ENCODE measurements around the gene TSFM. TPM values are rescaled to one million over a fixed set of nuclear protein-coding genes. Genes with fewer than 3 reads are reported as not detected.
"Not testable (repeated sequence)": the region's sequence is repeated elsewhere in the genome, so short reads cannot be mapped to it uniquely, and the experiment has no call there.

Gene TSFM
- total RNA-seq, 2 experiments from 2014 or later: 35.2 to 49.8 TPM

GRCh38 chr12:57771873-57772428 lies 10.6 kb upstream of the TSFM start, which contains the start of gene METTL1:
TSS of gene METTL1 (minus strand) at chr12:57772105. CDS start at chr12:57772083, 22 bp downstream.
- peak within 1 kb of the TSS; percentile 94 for H2AFZ ChIP-seq (ENCODE audit: low read length)
- BruUV-seq (replicated peaks): no TSS peak
- H3K36me3 ChIP-seq (ENCODE audit: insufficient read depth, low read length): peaks cover 32% of the 10 kb centered on the region
- no peak for TF ChIP-seq EZH2phosphoT487 (IDR thresholded peaks at IDR 0.05; ENCODE audit: borderline replicate concordance, low read depth, low read length)
- TF ChIP-seq, protein P1, sequence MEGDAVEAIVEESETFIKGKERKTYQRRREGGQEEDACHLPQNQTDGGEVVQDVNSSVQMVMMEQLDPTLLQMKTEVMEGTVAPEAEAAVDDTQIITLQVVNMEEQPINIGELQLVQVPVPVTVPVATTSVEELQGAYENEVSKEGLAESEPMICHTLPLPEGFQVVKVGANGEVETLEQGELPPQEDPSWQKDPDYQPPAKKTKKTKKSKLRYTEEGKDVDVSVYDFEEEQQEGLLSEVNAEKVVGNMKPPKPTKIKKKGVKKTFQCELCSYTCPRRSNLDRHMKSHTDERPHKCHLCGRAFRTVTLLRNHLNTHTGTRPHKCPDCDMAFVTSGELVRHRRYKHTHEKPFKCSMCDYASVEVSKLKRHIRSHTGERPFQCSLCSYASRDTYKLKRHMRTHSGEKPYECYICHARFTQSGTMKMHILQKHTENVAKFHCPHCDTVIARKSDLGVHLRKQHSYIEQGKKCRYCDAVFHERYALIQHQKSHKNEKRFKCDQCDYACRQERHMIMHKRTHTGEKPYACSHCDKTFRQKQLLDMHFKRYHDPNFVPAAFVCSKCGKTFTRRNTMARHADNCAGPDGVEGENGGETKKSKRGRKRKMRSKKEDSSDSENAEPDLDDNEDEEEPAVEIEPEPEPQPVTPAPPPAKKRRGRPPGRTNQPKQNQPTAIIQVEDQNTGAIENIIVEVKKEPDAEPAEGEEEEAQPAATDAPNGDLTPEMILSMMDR (conservative IDR thresholded peaks at IDR 0.05; ENCODE audit: low read length): no peak
- no peaks in the 10 kb centered on the region for H3K9me2 ChIP-seq (ENCODE audit: insufficient read depth, low read length)
- CTCF ChIA-PET (ENCODE audit: unreplicated experiment): interaction anchor here (0.5 to 0.7 kb wide), 4 partner anchors 12 to 249 kb away, joined by 3 to 10 read pairs (median 3); no protein-coding TSS in a partner anchor
- peak within 1 kb of the TSS; percentile 70 for H3K27ac ChIP-seq (ENCODE audit: low read depth, low read length, poor library complexity, severe bottlenecking)
- peaks cover 25% of the 10 kb centered on the region for H3K4me1 ChIP-seq (ENCODE audit: insufficient read depth, low read length, poor library complexity, severe bottlenecking)
- POLR2A ChIA-PET: interaction anchor here (0.7 to 1.3 kb wide), 7 partner anchors 9 to 130 kb away, joined by 3 to 5 read pairs (median 4); partner anchors contain the start of gene TSFM
- peak within 1 kb of the TSS; percentile 81 for H3K4me3 ChIP-seq (ENCODE audit: low read depth, low read length, poor library complexity, severe bottlenecking)
- H3K4me2 ChIP-seq (ENCODE audit: low read length): peak within 1 kb of the TSS; percentile 83
- peak; percentile 96 for DNase-seq (ENCODE audit: low spot score)
- H3K9me3 ChIP-seq (ENCODE audit: low read length): no peaks in the 10 kb centered on the region
- intact Hi-C loops (cut with micrococcal nuclease; ENCODE audit: unreplicated experiment): no loop called here
- no peaks in the 10 kb centered on the region for H4K20me1 ChIP-seq (ENCODE audit: insufficient read depth, low read length)
- peaks cover 12% of the 10 kb centered on the region; the same call in 1 of the 2 replicates for H3K79me2 ChIP-seq (ENCODE audit: insufficient read depth, low read depth, low read length)

DNA sequence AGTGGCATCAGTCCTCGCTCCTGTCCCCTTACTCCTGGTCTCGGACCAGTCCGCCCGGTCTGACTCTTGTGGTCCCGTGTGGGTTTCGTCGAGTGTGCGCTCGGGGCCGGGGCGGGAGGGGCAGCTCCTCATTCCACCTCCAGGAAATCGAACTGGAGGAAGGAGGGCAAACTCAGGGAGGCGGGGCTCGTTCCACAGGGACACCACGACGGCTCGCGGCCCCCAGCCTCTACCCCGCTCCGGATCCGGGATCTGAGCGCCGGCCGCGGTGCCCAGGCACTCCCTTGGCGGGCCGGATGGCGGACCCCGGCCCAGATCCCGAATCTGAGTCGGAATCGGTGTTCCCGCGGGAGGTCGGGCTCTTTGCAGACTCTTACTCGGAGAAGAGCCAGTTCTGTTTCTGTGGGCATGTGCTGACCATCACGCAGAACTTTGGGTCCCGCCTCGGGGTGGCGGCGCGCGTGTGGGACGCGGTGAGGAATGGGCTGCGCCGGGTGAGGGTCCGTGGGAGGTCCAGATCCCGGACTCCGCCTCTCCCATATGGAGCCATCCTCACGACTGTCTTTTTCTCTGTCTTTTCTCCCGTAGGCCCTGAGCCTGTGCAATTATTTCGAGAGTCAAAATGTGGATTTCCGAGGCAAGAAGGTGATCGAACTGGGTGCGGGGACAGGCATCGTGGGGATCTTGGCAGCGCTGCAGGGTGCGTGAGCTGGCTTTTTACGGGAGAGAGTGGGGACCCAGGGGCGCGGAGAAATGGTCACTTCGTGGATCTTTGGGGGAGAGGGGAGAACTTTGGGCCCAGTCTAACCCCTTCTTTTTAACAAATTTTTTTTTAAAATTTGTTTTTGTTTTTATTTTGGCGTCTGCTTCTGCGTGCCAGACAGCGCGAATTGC lies 9.9 kb upstream of the TSFM start, which contains the start of gene EEF1AKMT3:
TSS of gene EEF1AKMT3 (plus strand) at position 186 of the 894 bp plus-strand sequence. CDS start at position 297, 111 bp downstream.
- Histone ChIP-seq H4K20me1 (ENCODE audit: insufficient read depth, low read length) (no peaks in the 10 kb centered on the region), H3K9me2 (ENCODE audit: insufficient read depth, low read length) (no peaks in the 10 kb centered on the region), H2AFZ (ENCODE audit: low read length) (peak within 1 kb of the TSS; percentile 94), H3K27ac (ENCODE audit: low read depth, low read length, poor library complexity, severe bottlenecking) (peak within 1 kb of the TSS; percentile 70), H3K36me3 (ENCODE audit: insufficient read depth, low read length) (peaks cover 31% of the 10 kb centered on the region), H3K4me2 (ENCODE audit: low read length) (peak within 1 kb of the TSS; percentile 83), H3K4me1 (ENCODE audit: insufficient read depth, low read length, poor library complexity, severe bottlenecking) (peaks cover 25% of the 10 kb centered on the region), H3K79me2 (ENCODE audit: insufficient read depth, low read depth, low read length) (peaks cover 12% of the 10 kb centered on the region; the same call in 1 of the 2 replicates), H3K4me3 (ENCODE audit: low read depth, low read length, poor library complexity, severe bottlenecking) (peak within 1 kb of the TSS; percentile 81), H3K9me3 (ENCODE audit: low read length) (no peaks in the 10 kb centered on the region)
- ChIA-PET CTCF (ENCODE audit: unreplicated experiment) (interaction anchor here (0.6 to 0.7 kb wide), 2 partner anchors 13 to 249 kb away, joined by 3 to 10 read pairs; no protein-coding TSS in a partner anchor), POLR2A (interaction anchor here (0.9 to 1.3 kb wide), 7 partner anchors 9 to 27 kb away, joined by 3 to 5 read pairs (median 3); partner anchors contain the start of gene TSFM)
- TF ChIP-seq, protein P1 (conservative IDR thresholded peaks at IDR 0.05; ENCODE audit: low read length): no peak
- no peak for TF ChIP-seq EZH2phosphoT487 (IDR thresholded peaks at IDR 0.05; ENCODE audit: borderline replicate concordance, low read depth, low read length)
- intact Hi-C loops (cut with micrococcal nuclease; ENCODE audit: unreplicated experiment): no loop called here
- DNase-seq (ENCODE audit: low spot score): no peak
- no TSS peak for BruUV-seq (replicated peaks)

- H3K4me1 ChIP-seq (ENCODE audit: insufficient read depth, low read length, poor library complexity, severe bottlenecking): peaks cover 25% of the 10 kb centered on the region
- H2AFZ ChIP-seq (ENCODE audit: low read length); intact Hi-C loops (cut with micrococcal nuclease; ENCODE audit: unreplicated experiment); CTCF ChIA-PET (ENCODE audit: unreplicated experiment); H3K4me3 ChIP-seq (ENCODE audit: low read depth, low read length, poor library complexity, severe bottlenecking); H4K20me1 ChIP-seq (ENCODE audit: insufficient read depth, low read length); H3K4me2 ChIP-seq (ENCODE audit: low read length); H3K9me2 ChIP-seq (ENCODE audit: insufficient read depth, low read length); POLR2A ChIA-PET; H3K9me3 ChIP-seq (ENCODE audit: low read length); H3K27ac ChIP-seq (ENCODE audit: low read depth, low read length, poor library complexity, severe bottlenecking); BruUV-seq (replicated peaks); DNase-seq (ENCODE audit: low spot score): not testable (repeated sequence)
- H3K36me3 ChIP-seq (ENCODE audit: insufficient read depth, low read length): peaks cover 13% of the 10 kb centered on the region
- peaks cover 12% of the 10 kb centered on the region; the same call in 1 of the 2 replicates for H3K79me2 ChIP-seq (ENCODE audit: insufficient read depth, low read depth, low read length)
These were observed 8.0 kb upstream of the TSFM start for GRCh38 chr12:57774634-57775033.

Measured in OCI-LY7 (cell line).